NCI-H1105 treated with DMSO at 0.1 percent for 48 hours (cell line): ENCODE data around the gene KCNH6.

Experiments
- DNase-seq: peaks from one replicate; lab custom pipeline; 2025; lab: John Stamatoyannopoulos, UW

KCNH6 gene, protein sequence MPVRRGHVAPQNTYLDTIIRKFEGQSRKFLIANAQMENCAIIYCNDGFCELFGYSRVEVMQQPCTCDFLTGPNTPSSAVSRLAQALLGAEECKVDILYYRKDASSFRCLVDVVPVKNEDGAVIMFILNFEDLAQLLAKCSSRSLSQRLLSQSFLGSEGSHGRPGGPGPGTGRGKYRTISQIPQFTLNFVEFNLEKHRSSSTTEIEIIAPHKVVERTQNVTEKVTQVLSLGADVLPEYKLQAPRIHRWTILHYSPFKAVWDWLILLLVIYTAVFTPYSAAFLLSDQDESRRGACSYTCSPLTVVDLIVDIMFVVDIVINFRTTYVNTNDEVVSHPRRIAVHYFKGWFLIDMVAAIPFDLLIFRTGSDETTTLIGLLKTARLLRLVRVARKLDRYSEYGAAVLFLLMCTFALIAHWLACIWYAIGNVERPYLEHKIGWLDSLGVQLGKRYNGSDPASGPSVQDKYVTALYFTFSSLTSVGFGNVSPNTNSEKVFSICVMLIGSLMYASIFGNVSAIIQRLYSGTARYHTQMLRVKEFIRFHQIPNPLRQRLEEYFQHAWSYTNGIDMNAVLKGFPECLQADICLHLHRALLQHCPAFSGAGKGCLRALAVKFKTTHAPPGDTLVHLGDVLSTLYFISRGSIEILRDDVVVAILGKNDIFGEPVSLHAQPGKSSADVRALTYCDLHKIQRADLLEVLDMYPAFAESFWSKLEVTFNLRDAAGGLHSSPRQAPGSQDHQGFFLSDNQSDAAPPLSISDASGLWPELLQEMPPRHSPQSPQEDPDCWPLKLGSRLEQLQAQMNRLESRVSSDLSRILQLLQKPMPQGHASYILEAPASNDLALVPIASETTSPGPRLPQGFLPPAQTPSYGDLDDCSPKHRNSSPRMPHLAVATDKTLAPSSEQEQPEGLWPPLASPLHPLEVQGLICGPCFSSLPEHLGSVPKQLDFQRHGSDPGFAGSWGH

DNA sequence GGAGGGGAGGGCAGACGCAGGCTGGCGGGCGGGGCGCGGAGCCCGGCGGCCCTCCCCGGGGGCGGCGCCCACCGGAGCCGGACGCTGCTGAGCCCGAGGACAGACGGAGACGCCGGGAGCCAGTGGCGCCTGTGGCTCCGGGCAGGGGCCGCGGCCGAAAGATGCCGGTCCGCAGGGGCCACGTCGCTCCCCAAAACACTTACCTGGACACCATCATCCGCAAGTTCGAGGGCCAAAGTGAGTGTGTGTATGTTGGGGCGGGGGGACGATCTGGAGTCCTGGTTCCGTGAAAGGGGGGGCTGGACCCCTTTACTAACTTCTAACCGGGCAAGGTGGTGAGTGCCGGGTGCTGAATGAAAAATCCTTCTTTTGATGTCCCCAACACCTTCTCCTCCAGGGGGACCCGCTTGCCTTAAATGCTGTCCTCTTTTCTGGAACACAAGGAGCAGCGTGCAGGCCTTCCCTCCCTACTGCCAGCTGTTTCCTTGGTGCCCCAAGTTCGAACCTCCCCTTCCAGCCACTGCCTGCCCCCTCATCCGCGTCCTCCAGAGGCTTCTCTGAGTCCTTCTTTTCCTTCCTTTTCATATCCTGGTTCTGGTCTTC, at the start of gene KCNH6:
TSS of gene KCNH6 (plus strand) at position 106 of the 603 bp plus-strand sequence. CDS start at position 162, 56 bp downstream.
- DNase-seq: no peak

- no peak for DNase-seq
Observed at GRCh38 chr17:63474174-63474573, 49.0 kb upstream of the KCNH6 start.

GRCh38 chr17:63474586-63475460, 48.3 kb upstream of the KCNH6 start:
- no peak for DNase-seq

- DNase-seq: no peak
Observed at GRCh38 chr17:63475491-63476412, 47.4 kb upstream of the KCNH6 start.

- DNase-seq: peak; percentile 68
Observed at GRCh38 chr17:63476459-63476853, 46.7 kb upstream of the KCNH6 start.

DNA sequence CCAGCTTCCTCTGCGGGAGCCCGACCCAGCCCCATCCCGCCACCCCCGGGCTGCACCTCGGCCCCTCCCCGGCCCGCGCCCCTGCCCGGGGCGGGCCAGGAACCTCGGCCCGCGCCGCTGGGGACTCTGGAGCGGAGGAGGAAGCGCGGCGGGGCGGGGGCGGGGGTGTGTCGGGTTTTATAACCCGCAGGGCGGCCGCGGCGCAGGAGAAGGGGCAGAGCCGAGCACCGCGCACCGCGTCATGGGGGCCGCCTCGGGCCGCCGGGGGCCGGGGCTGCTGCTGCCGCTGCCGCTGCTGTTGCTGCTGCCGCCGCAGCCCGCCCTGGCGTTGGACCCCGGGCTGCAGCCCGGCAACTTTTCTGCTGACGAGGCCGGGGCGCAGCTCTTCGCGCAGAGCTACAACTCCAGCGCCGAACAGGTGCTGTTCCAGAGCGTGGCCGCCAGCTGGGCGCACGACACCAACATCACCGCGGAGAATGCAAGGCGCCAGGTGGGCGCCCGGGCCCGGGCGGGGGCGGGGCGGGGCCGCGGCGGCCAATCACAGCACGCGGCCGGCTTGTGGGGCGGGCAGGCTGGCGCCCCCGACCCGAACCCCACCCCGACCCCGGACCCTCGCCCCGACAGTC, 46.2 kb upstream of the KCNH6 start, which contains the start of gene ACE:
TSS of gene ACE (plus strand) at position 208 of the 626 bp plus-strand sequence. CDS start at position 242, 34 bp downstream.
- DNase-seq: peak; percentile 71

DNA sequence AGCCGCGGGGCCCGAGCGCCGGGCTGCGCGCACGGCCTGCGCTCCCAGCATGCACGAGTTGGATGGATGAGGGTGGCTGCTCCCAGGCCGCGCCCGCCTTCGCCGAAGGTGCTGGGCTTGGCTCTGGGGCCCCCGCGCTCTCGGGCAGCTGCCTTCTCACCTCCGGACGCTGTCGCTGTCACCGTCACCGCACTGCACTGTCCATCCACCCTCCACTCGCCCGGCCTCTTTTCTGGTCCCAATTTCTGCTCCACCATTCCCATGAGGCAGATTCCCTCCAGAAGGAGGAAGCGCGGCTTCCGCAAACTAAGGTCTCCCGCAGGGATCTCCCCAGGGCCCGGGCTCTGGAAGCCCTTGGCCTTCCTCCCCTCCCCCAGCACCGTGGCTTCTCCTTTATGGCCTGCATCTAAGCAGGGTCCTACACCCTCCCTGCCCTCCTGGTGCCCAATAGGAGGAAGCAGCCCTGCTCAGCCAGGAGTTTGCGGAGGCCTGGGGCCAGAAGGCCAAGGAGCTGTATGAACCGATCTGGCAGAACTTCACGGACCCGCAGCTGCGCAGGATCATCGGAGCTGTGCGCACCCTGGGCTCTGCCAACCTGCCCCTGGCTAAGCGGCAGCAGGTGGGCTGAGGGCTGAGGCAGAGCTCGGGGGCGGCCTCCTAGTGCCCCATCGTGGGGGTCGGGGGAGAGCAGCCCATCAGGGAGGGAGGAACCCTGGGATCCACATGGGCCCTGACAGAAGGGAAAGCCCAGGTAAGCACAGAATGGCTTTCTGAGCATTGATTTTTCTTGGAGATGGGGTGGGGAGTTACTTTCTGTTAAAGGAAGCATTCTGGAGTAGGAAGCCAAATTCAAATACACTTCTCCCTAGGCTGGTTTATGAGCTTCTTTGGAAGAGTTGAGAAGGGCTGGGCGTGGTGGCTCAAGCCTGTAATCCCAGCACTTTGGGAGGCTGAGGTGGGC, 45.4 kb upstream of the KCNH6 start:
- peak; percentile 23 for DNase-seq

- peak; percentile 28 for DNase-seq
Observed at GRCh38 chr17:63478814-63479494, 44.2 kb upstream of the KCNH6 start.

- DNase-seq: no peak
Observed at GRCh38 chr17:63479495-63480184, 43.5 kb upstream of the KCNH6 start.

- DNase-seq: no peak
Observed at GRCh38 chr17:63480192-63480784, 42.9 kb upstream of the KCNH6 start.

DNA sequence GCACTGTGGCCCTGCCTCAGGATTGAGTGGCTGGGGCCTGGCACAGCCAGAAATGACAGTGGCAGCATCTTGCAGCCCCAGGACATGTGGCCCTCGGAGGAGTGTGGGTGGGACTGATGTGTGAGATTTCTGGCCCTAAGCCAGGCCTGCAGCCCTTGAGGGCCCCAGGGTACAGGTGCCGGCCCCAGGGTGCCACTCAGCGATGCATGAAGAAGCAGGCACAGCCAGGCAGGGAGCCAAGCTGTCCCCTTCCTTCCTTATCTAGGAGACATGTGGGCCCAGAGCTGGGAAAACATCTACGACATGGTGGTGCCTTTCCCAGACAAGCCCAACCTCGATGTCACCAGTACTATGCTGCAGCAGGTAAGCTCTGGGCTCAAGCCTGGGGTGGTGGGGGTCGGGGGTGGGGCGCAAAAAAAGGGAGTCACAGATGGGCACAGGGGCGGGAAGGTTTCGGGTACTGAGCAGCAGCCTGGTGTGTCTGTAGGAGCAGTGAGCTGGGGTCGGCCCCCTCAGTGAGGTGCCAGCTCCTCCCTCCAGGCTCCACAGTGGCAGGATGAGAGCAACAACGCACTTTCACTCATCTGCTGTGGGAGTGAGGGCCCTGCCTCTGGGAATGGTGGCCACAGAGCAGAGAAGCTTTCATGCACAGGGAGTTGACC, 42.2 kb upstream of the KCNH6 start:
- DNase-seq: peak; percentile 88

- no peak for DNase-seq
Observed at GRCh38 chr17:63481488-63481870, 41.7 kb upstream of the KCNH6 start.

DNA sequence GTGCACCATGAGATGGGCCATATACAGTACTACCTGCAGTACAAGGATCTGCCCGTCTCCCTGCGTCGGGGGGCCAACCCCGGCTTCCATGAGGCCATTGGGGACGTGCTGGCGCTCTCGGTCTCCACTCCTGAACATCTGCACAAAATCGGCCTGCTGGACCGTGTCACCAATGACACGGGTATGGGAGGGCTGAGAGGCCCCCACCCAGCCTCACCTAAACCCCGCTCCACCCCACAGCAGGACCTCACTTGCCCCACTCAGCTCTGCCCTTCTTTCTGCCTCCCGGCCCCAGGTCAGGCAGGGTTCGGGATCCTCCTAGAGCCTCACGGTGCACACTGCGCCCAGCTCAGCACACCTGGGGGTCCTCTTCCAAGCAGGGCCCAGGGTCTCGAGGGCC, 40.6 kb upstream of the KCNH6 start:
- DNase-seq: no peak

DNA sequence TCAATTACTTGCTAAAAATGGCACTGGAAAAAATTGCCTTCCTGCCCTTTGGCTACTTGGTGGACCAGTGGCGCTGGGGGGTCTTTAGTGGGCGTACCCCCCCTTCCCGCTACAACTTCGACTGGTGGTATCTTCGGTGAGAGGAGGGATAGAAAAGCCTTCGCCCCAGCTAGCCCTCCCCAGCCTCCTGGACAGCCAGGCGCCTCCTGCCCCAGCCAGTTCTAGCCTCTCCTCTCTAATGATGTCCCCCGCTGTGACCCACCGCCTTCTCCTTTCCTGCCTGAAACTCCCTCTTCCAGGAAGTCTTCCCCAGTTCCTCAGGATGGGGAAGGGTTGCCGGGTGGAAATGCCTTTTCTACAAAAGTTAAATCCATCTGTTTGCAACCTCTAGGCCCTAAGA, 40.1 kb upstream of the KCNH6 start:
- DNase-seq: no peak

- DNase-seq: no peak
Observed at GRCh38 chr17:63483655-63484575, 39.2 kb upstream of the KCNH6 start.
